Activated naive CD8-positive, alpha-beta T cell treated with anti-CD3 and anti-CD28 coated beads, Interleukin-2, amount 50 U/mL, for 24 hours (primary cell): ENCODE data around the gene PRKAR2B.

ENCODE experiments used
- ATAC-seq: fragments of 150-1000 bp; cut with Tn5 transposase; one replicate; pipeline ENCODE4 v1.10.0; 2021
- DNase-seq: peaks from one replicate; pipeline ENCODE4 v3.0.0; 2021
- H3K27ac Mint-ChIP-seq: one replicate; pipeline ENCODE4 v1.8.0; 2021; ENCODE audit warnings: mild to moderate bottlenecking, mixed read lengths
- H3K27me3 Mint-ChIP-seq: one replicate; pipeline ENCODE4 v1.8.0; 2021; ENCODE audit warnings: mixed read lengths
- H3K36me3 Mint-ChIP-seq: one replicate; pipeline ENCODE4 v1.8.0; 2021; ENCODE audit warnings: low read depth, mixed read lengths
- H3K4me1 Mint-ChIP-seq: one replicate; pipeline ENCODE4 v1.8.0; 2021; ENCODE audit warnings: mixed read lengths
- H3K4me3 Mint-ChIP-seq: one replicate; pipeline ENCODE4 v1.8.0; 2021; ENCODE audit warnings: mild to moderate bottlenecking, moderate library complexity, mixed read lengths
- H3K9me3 Mint-ChIP-seq: one replicate; pipeline ENCODE4 v1.8.0; 2021; ENCODE audit warnings: mixed read lengths

The PRKAR2B gene

DNA sequence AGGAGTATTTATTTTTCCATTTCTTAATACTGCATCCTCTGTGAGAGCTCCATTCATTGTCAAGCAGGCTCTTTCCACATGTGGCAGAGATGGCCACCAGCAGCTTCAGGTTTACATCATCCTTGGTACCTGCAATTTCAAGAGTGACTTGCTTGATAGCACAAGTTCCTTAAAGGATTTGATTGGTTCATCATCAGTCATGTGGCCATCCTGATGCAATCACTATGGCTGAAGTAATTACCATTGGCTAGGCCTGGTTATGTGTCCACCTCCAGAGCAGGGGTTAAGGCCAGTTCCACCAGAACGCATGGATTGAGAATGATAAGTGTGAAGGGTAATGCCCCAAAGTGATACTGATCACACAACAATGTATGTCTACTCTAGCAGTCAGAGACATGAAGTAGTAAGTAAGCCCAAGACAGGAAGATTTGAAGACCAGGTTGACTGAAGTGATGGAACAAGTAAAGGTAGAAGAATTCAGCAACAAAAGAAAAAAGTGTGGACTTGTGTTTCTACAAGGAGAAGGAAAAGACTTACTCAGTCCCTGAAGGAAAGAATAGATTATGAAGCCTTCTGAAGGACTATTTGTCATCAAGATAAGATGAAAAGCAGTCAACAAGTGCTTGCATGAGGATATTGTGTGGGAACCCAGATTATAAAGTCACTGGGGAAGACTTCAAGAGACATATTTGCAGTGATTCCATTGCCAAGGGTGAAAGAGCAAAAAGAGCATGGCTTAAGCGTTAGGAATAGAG, 26.4 kb upstream of the PRKAR2B start:
- H3K9me3 Mint-ChIP-seq: no peaks in the 10 kb centered on the region
- DNase-seq (no peak), ATAC-seq (no peak)
- peaks cover 2% of the 10 kb centered on the region for H3K27me3 Mint-ChIP-seq
- H3K27ac Mint-ChIP-seq: no peak overlapping the region
- no peaks in the 10 kb centered on the region for H3K36me3 Mint-ChIP-seq
- no peak overlapping the region for H3K4me3 Mint-ChIP-seq
- no peaks in the 10 kb centered on the region for H3K4me1 Mint-ChIP-seq

GRCh38 chr7:107020400-107020799, 24.1 kb upstream of the PRKAR2B start:
- no peaks in the 10 kb centered on the region for H3K4me1 Mint-ChIP-seq
- no peaks in the 10 kb centered on the region for H3K36me3 Mint-ChIP-seq
- no peak for DNase-seq
- H3K4me3 Mint-ChIP-seq: no peak overlapping the region
- no peaks in the 10 kb centered on the region for H3K27me3 Mint-ChIP-seq
- H3K9me3 Mint-ChIP-seq: no peaks in the 10 kb centered on the region
- no peak for ATAC-seq
- no peak overlapping the region for H3K27ac Mint-ChIP-seq

DNA sequence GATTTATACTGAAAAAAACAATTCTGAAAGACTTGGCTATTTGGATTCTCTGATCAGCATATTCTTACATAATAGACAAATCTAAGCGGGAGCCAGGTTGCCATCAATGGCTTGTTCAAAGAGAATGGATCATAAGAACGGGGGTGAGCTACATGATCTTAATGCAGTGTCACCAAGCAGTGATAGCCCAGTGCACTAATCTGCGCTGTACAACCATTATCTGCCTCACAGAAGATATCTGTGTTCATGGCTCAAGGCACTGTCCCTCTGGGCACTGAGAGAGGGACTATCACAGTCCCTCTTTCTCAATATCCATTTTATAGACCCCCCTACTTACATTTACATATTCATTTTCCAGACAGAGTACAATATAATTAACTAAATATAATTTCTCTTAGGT, 22.9 kb upstream of the PRKAR2B start:
- DNase-seq (no peak), ATAC-seq (no peak)
- Mint-ChIP-seq H3K4me3 (no peak overlapping the region), H3K27me3 (no peaks in the 10 kb centered on the region), H3K4me1 (no peaks in the 10 kb centered on the region), H3K36me3 (no peaks in the 10 kb centered on the region), H3K9me3 (no peaks in the 10 kb centered on the region), H3K27ac (no peak overlapping the region)

GRCh38 chr7:107023522-107024151, 20.9 kb upstream of the PRKAR2B start:
- ATAC-seq: no peak
- H3K27me3 Mint-ChIP-seq: no peaks in the 10 kb centered on the region
- no peaks in the 10 kb centered on the region for H3K9me3 Mint-ChIP-seq
- peaks cover 2% of the 10 kb centered on the region for H3K4me1 Mint-ChIP-seq
- H3K4me3 Mint-ChIP-seq: no peak overlapping the region
- H3K27ac Mint-ChIP-seq: no peak overlapping the region
- no peak for DNase-seq
- H3K36me3 Mint-ChIP-seq: no peaks in the 10 kb centered on the region

DNA sequence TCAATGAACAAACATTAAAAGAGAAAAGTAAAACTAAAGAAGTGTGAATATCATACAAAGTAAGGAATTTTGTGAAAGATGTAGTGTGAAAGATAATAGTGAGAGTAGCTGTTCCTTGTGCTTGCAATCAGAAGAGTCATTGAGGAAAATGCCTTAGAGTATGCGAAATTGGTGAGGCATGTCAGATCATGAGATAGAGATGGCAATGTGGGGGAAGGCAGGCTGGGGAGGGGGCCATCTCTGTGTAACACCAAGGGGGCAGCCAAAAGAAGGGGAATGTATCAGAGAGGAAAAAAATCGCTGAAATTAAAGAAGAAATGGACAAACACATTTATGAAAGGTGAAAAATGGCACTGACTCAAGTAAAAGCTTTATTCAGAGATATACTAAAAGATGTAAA, 19.6 kb upstream of the PRKAR2B start:
- ATAC-seq (no peak), DNase-seq (no peak)
- Mint-ChIP-seq H3K36me3 (no peaks in the 10 kb centered on the region), H3K4me1 (peaks cover 2% of the 10 kb centered on the region), H3K27ac (no peak overlapping the region), H3K27me3 (no peaks in the 10 kb centered on the region), H3K9me3 (no peaks in the 10 kb centered on the region), H3K4me3 (no peak overlapping the region)

- no peak for DNase-seq
- Mint-ChIP-seq H3K36me3 (no peaks in the 10 kb centered on the region), H3K27me3 (no peaks in the 10 kb centered on the region), H3K4me3 (no peak overlapping the region), H3K27ac (no peak overlapping the region), H3K4me1 (peaks cover 2% of the 10 kb centered on the region), H3K9me3 (no peaks in the 10 kb centered on the region)
- ATAC-seq: no peak
Measured at GRCh38 chr7:107025449-107026103, 18.9 kb upstream of the PRKAR2B start.

GRCh38 chr7:107026166-107026565, 18.3 kb upstream of the PRKAR2B start:
- no peak overlapping the region for H3K27ac Mint-ChIP-seq
- ATAC-seq (no peak), DNase-seq (no peak)
- H3K27me3 Mint-ChIP-seq: no peaks in the 10 kb centered on the region
- no peaks in the 10 kb centered on the region for H3K9me3 Mint-ChIP-seq
- H3K36me3 Mint-ChIP-seq: no peaks in the 10 kb centered on the region
- peaks cover 2% of the 10 kb centered on the region for H3K4me1 Mint-ChIP-seq
- H3K4me3 Mint-ChIP-seq: no peak overlapping the region

- DNase-seq (no peak), ATAC-seq (no peak)
- H3K27me3 Mint-ChIP-seq: no peaks in the 10 kb centered on the region
- H3K36me3 Mint-ChIP-seq: no peaks in the 10 kb centered on the region
- peaks cover 2% of the 10 kb centered on the region for H3K4me1 Mint-ChIP-seq
- no peak overlapping the region for H3K4me3 Mint-ChIP-seq
- no peaks in the 10 kb centered on the region for H3K9me3 Mint-ChIP-seq
- H3K27ac Mint-ChIP-seq: no peak overlapping the region
Measured at GRCh38 chr7:107027208-107027607, 17.3 kb upstream of the PRKAR2B start.

- H3K4me3 Mint-ChIP-seq: no peak overlapping the region
- H3K27ac Mint-ChIP-seq: no peak overlapping the region
- DNase-seq (no peak), ATAC-seq (no peak)
- H3K27me3 Mint-ChIP-seq: no peaks in the 10 kb centered on the region
- no peaks in the 10 kb centered on the region for H3K36me3 Mint-ChIP-seq
- peaks cover 2% of the 10 kb centered on the region for H3K4me1 Mint-ChIP-seq
- no peaks in the 10 kb centered on the region for H3K9me3 Mint-ChIP-seq
Measured at GRCh38 chr7:107029061-107029763, 15.3 kb upstream of the PRKAR2B start.

DNA sequence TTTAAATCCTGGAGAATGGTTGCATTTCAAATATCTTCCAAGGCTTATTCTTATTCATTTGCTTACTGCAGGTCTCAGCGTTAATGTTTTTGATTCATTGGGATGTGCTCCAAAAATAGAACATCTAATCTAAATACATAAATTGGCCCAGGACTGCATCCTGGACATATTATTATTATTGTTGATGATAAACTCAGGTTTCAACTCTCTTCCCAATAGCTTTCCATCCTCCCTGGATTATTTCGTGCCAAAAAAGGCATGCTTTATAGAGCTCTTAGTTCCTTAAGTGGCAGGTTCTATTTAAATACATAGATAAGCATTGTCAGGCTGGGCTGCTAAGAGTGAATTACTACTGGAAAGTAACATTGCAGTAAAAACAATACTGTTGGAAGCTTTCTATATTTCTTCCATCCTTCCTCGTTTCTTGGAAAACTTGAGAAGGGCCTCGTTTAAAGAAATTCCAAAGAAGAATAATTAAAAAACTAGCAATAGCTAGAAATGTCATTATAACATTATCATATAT, 14.7 kb upstream of the PRKAR2B start:
- Mint-ChIP-seq H3K36me3 (no peaks in the 10 kb centered on the region), H3K4me1 (peaks cover 2% of the 10 kb centered on the region), H3K9me3 (no peaks in the 10 kb centered on the region), H3K4me3 (no peak overlapping the region), H3K27ac (no peak overlapping the region), H3K27me3 (no peaks in the 10 kb centered on the region)
- ATAC-seq: no peak
- DNase-seq: no peak

DNA sequence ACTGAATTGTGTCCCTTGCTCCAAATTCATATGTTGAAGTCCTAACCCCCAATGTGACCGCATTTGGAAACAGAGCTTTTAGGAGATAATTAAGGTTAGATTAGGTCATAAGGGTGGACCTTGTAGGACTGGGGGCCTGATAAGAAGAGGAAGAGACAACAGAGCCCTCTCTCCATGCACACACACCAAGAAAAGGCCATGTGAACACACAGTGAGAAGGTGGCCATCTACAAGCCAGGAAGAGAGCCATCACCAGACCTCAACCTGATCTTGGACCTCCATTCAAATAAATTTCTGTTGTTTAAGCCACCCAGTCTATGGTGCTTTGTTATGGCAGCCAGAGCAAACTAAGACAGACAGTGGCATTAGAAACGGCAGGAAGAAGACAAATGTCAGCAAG, 12.5 kb upstream of the PRKAR2B start:
- Mint-ChIP-seq H3K27me3 (no peaks in the 10 kb centered on the region), H3K36me3 (no peaks in the 10 kb centered on the region), H3K9me3 (peaks cover 7% of the 10 kb centered on the region), H3K4me3 (no peak overlapping the region), H3K27ac (no peak overlapping the region), H3K4me1 (peaks cover 2% of the 10 kb centered on the region)
- ATAC-seq (no peak), DNase-seq (no peak)

DNA sequence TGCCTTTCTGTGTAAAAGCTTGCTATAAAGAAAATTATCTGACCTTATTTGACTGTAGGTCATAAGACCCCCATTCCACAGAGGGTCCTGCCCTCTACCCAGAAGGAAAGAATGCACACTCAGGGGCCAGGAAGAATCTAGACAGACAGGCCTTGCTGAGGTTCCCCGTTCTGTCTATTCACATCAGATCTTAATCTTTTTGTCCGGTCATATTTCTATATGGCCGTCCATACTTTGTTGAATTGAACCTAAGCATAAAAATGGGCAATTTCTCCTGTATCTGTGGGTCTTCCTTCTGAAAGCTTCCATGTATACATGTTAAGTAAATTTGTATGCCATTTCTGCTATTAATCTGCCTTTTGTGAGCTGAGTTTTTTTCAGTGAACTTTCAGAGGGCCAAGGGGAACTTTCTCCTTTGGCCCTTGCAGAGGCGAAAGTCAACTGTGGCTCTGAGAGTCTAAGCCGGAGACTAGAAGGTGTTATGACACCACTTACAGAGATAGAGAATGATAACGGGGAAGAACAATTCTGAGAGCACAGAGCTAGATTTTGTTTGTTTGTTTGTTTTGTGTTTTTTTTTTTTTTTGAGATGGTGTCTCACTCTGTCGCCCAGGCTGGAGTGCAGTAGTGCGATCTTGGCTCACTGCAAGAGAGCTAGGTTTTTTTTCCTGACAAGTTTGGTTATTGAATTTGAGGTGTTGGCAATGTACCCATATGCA, 11.6 kb upstream of the PRKAR2B start:
- ATAC-seq (no peak), DNase-seq (no peak)

DNA sequence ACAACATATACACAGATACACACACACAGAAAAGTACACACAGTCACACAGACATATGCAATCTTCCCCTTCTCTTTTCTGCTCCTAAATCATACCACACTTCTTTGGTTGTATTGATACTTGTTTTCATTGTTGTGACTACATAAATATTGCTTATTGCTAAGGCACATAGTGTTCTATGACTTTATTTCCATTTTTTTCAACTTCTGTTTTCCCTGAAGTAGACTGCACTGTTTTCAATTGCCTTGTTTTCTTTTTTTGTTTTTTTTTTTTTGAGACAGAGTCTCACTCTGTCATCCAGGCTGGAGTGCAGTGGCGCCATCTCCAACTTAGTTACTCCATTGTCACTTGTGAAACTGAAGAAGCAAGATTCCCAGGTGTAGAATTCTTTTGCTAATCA, 10.0 kb upstream of the PRKAR2B start:
- ATAC-seq (no peak), DNase-seq (no peak)
- H3K27me3 Mint-ChIP-seq: peaks cover 4% of the 10 kb centered on the region
- no peaks in the 10 kb centered on the region for H3K36me3 Mint-ChIP-seq
- H3K4me3 Mint-ChIP-seq: no peak overlapping the region
- no peaks in the 10 kb centered on the region for H3K4me1 Mint-ChIP-seq
- H3K9me3 Mint-ChIP-seq: peaks cover 12% of the 10 kb centered on the region
- no peak overlapping the region for H3K27ac Mint-ChIP-seq

More for the DNA sequence above, 11.6 kb upstream of the PRKAR2B start:
- Mint-ChIP-seq H3K27me3 (no peaks in the 10 kb centered on the region), H3K4me3 (no peak overlapping the region), H3K4me1 (no peaks in the 10 kb centered on the region), H3K36me3 (no peaks in the 10 kb centered on the region), H3K9me3 (peaks cover 12% of the 10 kb centered on the region), H3K27ac (no peak overlapping the region)

- Mint-ChIP-seq H3K4me1 (no peaks in the 10 kb centered on the region), H3K4me3 (no peak overlapping the region), H3K27me3 (peaks cover 4% of the 10 kb centered on the region), H3K9me3 (peaks cover 12% of the 10 kb centered on the region), H3K27ac (no peak overlapping the region), H3K36me3 (no peaks in the 10 kb centered on the region)
- no peak for DNase-seq
- ATAC-seq: no peak
Measured at GRCh38 chr7:107035446-107035845, 9.1 kb upstream of the PRKAR2B start.
